HG03196 (cell line): Measurements from ENCODE around the gene BMP7.
"Not testable (repeated sequence)": the region's sequence is repeated elsewhere in the genome, so short reads cannot be mapped to it uniquely, and the experiment has no call there.

ENCODE experiments used
- ATAC-seq: cut with Tn5 transposase; IDR thresholded peaks from one replicate; pipeline ENCODE4 v1.9.1; 2021; ENCODE audit not compliant: unreplicated experiment

The BMP7 gene

GRCh38 chr20:57157787-57158186 lies 108.7 kb downstream of the BMP7 start:
- ATAC-seq: not testable (repeated sequence)

GRCh38 chr20:57157106-57157691 lies 109.2 kb downstream of the BMP7 start:
- no peak for ATAC-seq

GRCh38 chr20:57156011-57156729 lies 110.3 kb downstream of the BMP7 start:
- no peak for ATAC-seq

GRCh38 chr20:57155415-57155814 lies 111.0 kb downstream of the BMP7 start:
- no peak for ATAC-seq

GRCh38 chr20:57153238-57153905 lies 113.1 kb downstream of the BMP7 start:
- no peak for ATAC-seq

GRCh38 chr20:57152557-57152956 lies 113.9 kb downstream of the BMP7 start:
- ATAC-seq: no peak

- no peak for ATAC-seq
Measured at GRCh38 chr20:57150559-57150958, 115.9 kb downstream of the BMP7 start.

- ATAC-seq: no peak
Measured at GRCh38 chr20:57148263-57148662, 118.2 kb downstream of the BMP7 start.

- no peak for ATAC-seq
Measured at GRCh38 chr20:57147185-57147584, 119.3 kb downstream of the BMP7 start.

GRCh38 chr20:57146155-57146554 lies 120.3 kb downstream of the BMP7 start:
- no peak for ATAC-seq

GRCh38 chr20:57145089-57145631 lies 121.3 kb downstream of the BMP7 start:
- ATAC-seq: no peak

- no peak for ATAC-seq
Measured at GRCh38 chr20:57143173-57143572, 123.3 kb downstream of the BMP7 start.

- no peak for ATAC-seq
Measured at GRCh38 chr20:57142667-57143066, 123.8 kb downstream of the BMP7 start.

- ATAC-seq: no peak
Measured at GRCh38 chr20:57141492-57141891, 124.9 kb downstream of the BMP7 start.

GRCh38 chr20:57140416-57140965 lies 126.0 kb downstream of the BMP7 start:
- no peak for ATAC-seq

- ATAC-seq: no peak
Measured at GRCh38 chr20:57139342-57140093, 126.9 kb downstream of the BMP7 start.

- no peak for ATAC-seq
Measured at GRCh38 chr20:57138198-57138995, 128.0 kb downstream of the BMP7 start.

- no peak for ATAC-seq
Measured at GRCh38 chr20:57137676-57138075, 128.8 kb downstream of the BMP7 start.

- no peak for ATAC-seq
Measured at GRCh38 chr20:57136734-57137133, 129.7 kb downstream of the BMP7 start.

GRCh38 chr20:57135875-57136274 lies 130.6 kb downstream of the BMP7 start:
- no peak for ATAC-seq
